GM21367 (cell line): ENCODE data around the gene MEGF10.

Experiments used
- ATAC-seq: cut with Tn5 transposase; IDR thresholded peaks from one replicate; pipeline ENCODE4 v1.9.1; 2021; ENCODE audit not compliant: unreplicated experiment

MEGF10 gene

GRCh38 chr5:127324756-127325155, 34.2 kb downstream of the MEGF10 start:
- ATAC-seq: no peak

DNA sequence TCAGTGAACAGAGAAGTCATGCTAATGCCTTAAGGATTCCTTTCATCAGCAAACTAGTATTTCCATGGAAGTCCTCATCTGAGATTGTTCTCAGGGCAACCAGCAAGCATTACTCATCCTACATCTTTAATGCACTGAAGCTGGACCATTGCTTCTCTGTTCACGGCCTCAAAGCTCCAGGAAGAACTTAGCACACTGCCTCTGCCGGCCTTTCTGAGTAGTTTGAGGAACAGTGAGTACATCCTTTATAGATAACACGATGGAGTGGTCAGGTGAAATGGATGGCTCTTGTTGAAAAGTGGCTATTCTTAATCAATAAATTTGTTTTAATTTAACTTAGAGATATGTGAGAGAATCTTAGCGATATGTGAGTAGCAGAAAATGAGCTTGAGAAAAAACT, 35.8 kb downstream of the MEGF10 start:
- no peak for ATAC-seq

DNA sequence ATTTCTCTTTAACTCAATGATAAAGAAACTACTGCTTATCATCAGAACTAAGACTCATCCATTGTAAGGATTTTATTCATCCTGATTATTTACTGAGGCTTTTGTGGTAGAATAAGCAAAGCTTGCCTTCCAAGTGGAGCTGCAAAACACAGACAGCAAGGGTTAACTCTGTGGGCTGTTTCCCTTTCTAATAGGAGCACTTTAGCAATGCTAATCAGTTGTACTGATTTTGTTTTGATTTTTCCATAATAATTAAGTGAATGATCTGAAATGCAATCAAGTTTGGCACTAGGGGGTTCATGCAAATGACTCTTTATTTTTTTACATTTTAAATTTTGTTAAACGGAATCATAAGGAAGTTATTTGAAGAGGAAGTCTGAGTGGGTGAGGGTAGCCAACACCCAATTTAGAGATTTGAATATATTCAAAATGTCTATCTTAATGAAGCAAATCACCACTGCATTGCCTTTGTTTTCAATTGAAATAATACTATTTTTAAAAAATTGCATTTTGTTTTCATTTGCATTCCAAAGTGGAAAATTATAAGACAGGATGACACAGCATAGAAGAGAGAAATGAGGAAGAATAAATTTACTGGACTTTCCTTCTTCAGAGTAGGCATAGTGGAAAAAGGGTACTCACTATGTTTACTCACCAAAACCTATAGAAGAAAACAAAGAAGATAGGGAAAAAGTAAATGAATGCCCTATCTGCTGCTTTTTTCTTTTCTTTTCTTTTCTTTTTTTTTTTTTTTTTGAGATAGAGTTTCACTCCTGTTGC, 36.6 kb downstream of the MEGF10 start:
- ATAC-seq: no peak

- ATAC-seq: no peak
Observed at GRCh38 chr5:127330116-127330515, 39.5 kb downstream of the MEGF10 start.

DNA sequence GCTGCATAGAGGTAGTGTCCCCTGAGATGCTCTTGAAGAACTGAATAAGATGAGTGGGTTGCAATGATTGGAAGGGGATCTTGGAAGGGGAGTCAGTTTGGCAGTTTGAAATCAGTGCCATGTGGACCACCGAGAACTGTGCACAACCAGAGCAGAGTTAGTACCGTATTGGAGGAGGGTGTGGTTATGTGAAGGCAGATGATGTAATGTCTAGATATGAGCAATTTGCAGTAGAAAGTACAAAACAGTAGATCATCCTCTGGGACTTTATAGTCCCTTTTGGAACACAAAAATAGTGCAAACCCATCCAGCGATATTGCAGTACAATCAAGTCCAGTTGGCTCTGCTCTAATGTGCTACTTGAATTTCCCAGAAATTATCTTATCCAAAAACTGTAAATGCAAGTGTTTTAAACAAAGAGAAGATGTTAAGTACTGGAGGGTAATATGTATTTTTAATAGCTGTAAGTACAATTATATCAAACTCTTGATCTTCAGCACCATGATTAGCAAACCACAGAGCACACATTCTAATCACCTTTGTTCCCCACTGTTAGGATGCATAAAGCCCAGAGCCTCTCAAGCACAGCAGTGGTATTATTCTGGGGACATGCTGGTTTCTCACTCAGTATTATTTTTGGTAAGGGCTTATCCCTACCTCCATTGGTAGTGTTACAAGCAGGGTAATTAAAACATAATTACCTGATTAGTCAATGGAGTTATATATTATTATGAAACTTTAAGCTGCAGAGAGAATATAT, 41.5 kb downstream of the MEGF10 start:
- no peak for ATAC-seq

GRCh38 chr5:127333483-127333882, 42.9 kb downstream of the MEGF10 start:
- ATAC-seq: no peak

- no peak for ATAC-seq
Observed at GRCh38 chr5:127335381-127335780, 44.8 kb downstream of the MEGF10 start.

GRCh38 chr5:127337876-127338275, 47.3 kb downstream of the MEGF10 start:
- ATAC-seq: no peak

DNA sequence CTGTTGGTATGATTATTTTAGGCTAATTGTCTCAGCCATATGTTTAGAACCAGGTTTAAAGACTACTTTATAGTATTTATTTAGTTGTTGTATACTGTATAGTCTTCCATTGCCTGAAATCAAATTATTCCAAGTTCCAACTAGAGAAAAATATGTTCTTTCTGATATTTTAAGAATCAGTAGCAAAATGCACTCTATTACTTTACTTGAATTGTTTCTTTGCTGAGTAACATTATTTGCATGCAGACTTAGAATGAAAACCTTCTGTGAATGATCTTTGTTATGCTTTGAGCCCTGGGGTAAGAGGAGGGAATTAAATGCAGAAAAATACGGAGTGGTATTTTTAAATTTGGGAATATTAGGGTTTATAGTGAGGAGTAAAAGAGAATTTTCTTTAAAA, 47.9 kb downstream of the MEGF10 start:
- ATAC-seq: no peak

- ATAC-seq: no peak
Observed at GRCh38 chr5:127340606-127341005, 50.0 kb downstream of the MEGF10 start.

DNA sequence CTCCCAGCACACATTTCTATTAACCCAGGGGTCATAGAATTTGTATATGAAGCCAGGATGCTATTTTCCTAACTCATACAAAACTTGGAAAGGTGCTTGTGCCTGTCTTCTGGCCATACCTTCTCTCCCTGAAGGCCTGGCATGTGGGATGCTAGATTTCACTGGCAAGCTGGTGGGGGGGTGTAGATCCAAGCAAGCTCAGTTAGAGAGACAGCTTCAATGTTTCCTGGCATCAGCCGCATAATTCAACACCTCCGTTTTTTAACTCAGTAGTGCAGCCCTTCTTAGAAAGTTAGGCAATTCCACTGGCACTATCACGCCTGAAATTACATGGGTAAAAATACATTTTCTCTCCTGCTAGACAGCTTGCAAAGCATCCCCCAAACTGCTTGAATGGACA, 51.8 kb downstream of the MEGF10 start:
- ATAC-seq: no peak

GRCh38 chr5:127343313-127343712, 52.7 kb downstream of the MEGF10 start:
- ATAC-seq: no peak

DNA sequence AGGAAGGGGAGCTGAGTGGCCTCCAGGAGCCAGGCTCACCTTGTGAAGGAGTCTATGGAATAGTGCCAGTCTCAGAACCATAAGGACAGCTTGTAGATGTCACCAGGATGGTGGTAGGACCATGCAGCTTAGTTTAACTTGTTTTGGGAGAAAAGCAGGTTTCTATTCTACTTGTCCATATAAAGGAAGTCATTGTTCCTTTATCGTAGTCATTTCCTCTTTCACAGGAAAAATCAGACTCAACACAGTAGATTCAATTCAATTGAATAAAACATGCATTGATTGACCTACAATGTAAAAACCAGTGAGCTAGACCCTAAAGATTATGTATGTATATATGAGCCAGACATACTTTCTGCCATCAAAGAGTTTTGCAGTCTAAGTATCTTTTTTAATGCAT, 53.3 kb downstream of the MEGF10 start:
- no peak for ATAC-seq

DNA sequence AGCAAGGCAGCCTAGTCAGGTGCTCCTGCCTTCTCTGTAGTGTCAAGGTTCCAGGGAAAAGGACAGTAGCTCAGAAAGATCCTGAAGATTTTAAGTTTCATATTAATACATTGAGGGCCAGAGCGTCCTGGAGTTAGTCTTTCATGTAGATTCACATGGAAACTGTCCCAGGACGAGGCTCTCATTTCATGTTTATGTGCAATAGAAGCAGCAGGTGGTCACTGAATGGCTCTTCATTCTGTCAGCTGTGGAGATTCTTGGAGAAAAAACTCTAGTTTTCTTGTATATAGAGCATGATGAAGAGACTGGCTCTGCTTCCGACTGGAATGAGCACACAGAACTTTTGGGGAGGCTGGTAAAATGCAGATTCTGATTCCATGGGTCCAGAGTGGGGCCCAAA, 54.3 kb downstream of the MEGF10 start:
- ATAC-seq: no peak

- ATAC-seq: no peak
Observed at GRCh38 chr5:127351418-127351817, 60.8 kb downstream of the MEGF10 start.

GRCh38 chr5:127352068-127352467, 61.5 kb downstream of the MEGF10 start:
- ATAC-seq: no peak

DNA sequence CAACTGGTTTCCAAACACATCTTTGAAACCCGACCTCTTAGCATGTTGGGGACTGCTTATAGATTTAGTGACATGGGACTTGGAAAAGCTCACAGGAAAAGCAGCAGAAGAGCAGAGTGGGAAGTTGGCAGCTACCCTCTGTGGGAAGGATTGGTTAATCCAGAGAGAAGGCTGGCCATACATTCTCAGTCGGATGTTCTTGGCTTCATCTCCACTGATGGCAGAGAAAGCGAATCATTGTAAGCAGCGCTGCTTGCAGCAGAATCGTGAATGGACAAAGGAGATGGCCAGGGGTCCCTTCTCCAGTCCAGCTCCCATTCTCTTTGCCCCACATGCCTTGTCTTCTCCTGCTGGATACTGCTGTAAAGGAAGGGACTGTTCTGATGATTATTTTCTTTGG, 62.7 kb downstream of the MEGF10 start:
- no peak for ATAC-seq

GRCh38 chr5:127353796-127354195, 63.2 kb downstream of the MEGF10 start:
- no peak for ATAC-seq

GRCh38 chr5:127355337-127355736, 64.7 kb downstream of the MEGF10 start:
- ATAC-seq: no peak

DNA sequence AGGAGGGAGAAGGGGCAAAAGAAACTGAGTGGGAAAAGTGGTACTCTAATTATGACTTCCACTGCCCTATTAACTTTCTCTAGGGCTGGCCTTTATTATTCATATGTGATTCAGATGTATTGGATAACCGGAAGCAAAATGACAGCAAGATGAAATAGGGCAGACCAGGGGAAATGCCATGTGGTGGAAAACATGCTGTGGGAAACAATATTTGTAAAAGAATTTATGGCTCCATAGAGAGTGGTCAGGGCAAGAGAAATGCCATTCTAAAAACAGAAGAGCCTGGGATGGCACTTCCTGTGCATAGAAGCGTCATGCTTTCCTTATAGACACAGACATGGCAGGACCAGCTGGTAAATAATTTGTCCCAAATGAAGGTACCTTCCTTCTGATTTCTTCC, 67.7 kb downstream of the MEGF10 start:
- ATAC-seq: no peak

DNA sequence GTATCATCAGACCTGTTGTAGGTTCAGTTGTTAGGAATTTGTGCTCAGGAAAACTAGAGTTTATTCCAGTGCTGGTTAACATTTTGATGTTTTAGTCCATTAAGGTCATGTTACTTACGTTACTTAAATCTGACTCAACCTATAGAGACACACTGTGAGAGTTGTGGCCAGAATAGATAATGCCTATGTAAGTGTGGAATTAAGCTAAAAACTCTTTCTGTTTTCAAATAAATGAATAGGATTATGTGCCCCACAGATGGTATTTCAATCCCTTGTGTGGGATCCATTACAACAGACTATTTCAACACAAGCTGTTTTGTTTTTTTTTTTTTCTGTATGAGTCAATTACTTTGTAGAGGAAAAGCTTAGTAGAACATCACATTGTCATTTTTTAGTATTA, 68.1 kb downstream of the MEGF10 start:
- ATAC-seq: no peak

GRCh38 chr5:127359502-127359901, 68.9 kb downstream of the MEGF10 start:
- ATAC-seq: no peak

- ATAC-seq: no peak
Observed at GRCh38 chr5:127363403-127363802, 72.8 kb downstream of the MEGF10 start.
